Memory B cell (primary cell): ENCODE results near the gene KCNJ16.

Experiments used
- ATAC-seq: fragments of 150-1000 bp; cut with Tn5 transposase; 2 replicates; pipeline ENCODE4 v1.10.0; 2021; ENCODE audit warnings: low read depth, mild to moderate bottlenecking, moderate library complexity
- DNase-seq, 2 donors: peaks; one replicate each; pipeline ENCODE4 v3.0.0; 2022; ENCODE audit warnings: low spot score in 2 of 2
- H3K27ac Mint-ChIP-seq: one replicate; pipeline ENCODE4 v1.8.0; 2022; ENCODE audit warnings: mild to moderate bottlenecking, moderate library complexity, mixed read lengths
- H3K27me3 Mint-ChIP-seq: one replicate; pipeline ENCODE4 v1.8.0; 2022; ENCODE audit warnings: mixed read lengths
- H3K36me3 Mint-ChIP-seq: one replicate; pipeline ENCODE4 v1.8.0; 2022; ENCODE audit warnings: mild to moderate bottlenecking, mixed read lengths
- H3K4me1 Mint-ChIP-seq: one replicate; pipeline ENCODE4 v1.8.0; 2022; ENCODE audit warnings: mixed read lengths
- H3K4me3 Mint-ChIP-seq: one replicate; pipeline ENCODE4 v1.8.0; 2022; ENCODE audit warnings: mild to moderate bottlenecking, moderate library complexity, mixed read lengths
- H3K9me3 Mint-ChIP-seq: one replicate; pipeline ENCODE4 v1.8.0; 2022; ENCODE audit warnings: mixed read lengths

KCNJ16 gene

GRCh38 chr17:70098030-70098429 lies 23.0 kb downstream of the KCNJ16 start:
- no peaks in the 10 kb centered on the region for H3K36me3 Mint-ChIP-seq
- H3K4me3 Mint-ChIP-seq, result no peak overlapping the region
- no peaks in the 10 kb centered on the region for H3K9me3 Mint-ChIP-seq
- H3K27me3 Mint-ChIP-seq, result peaks cover 3% of the 10 kb centered on the region
- DNase-seq (no peak), ATAC-seq (no peak)
- H3K4me1 Mint-ChIP-seq, result no peaks in the 10 kb centered on the region
- no peak overlapping the region for H3K27ac Mint-ChIP-seq

- Mint-ChIP-seq H3K4me3 (no peak overlapping the region), H3K36me3 (no peaks in the 10 kb centered on the region), H3K4me1 (no peaks in the 10 kb centered on the region), H3K27ac (no peak overlapping the region), H3K27me3 (peaks cover 3% of the 10 kb centered on the region), H3K9me3 (no peaks in the 10 kb centered on the region)
- DNase-seq, result no peak
- ATAC-seq, result no peak
Observed at GRCh38 chr17:70099294-70099693, 24.3 kb downstream of the KCNJ16 start.

- no peak for DNase-seq
- Mint-ChIP-seq H3K27me3 (peaks cover 3% of the 10 kb centered on the region), H3K9me3 (no peaks in the 10 kb centered on the region), H3K4me1 (no peaks in the 10 kb centered on the region), H3K4me3 (no peak overlapping the region), H3K36me3 (no peaks in the 10 kb centered on the region), H3K27ac (no peak overlapping the region)
- ATAC-seq, result no peak
Observed at GRCh38 chr17:70099884-70100283, 24.9 kb downstream of the KCNJ16 start.

- Mint-ChIP-seq H3K4me1 (no peaks in the 10 kb centered on the region), H3K36me3 (no peaks in the 10 kb centered on the region), H3K27me3 (peaks cover 3% of the 10 kb centered on the region), H3K9me3 (no peaks in the 10 kb centered on the region), H3K27ac (no peak overlapping the region), H3K4me3 (no peak overlapping the region)
- ATAC-seq (no peak), DNase-seq (no peak)
Observed at GRCh38 chr17:70100983-70101382, 26.0 kb downstream of the KCNJ16 start.

GRCh38 chr17:70102531-70102930 lies 27.5 kb downstream of the KCNJ16 start:
- ATAC-seq, result no peak
- H3K27ac Mint-ChIP-seq, result no peak overlapping the region
- no peak for DNase-seq
- no peaks in the 10 kb centered on the region for H3K36me3 Mint-ChIP-seq
- H3K4me3 Mint-ChIP-seq, result no peak overlapping the region
- H3K9me3 Mint-ChIP-seq, result no peaks in the 10 kb centered on the region
- H3K27me3 Mint-ChIP-seq, result peaks cover 3% of the 10 kb centered on the region
- H3K4me1 Mint-ChIP-seq, result no peaks in the 10 kb centered on the region

- Mint-ChIP-seq H3K27me3 (peaks cover 4% of the 10 kb centered on the region), H3K27ac (no peak overlapping the region), H3K36me3 (no peaks in the 10 kb centered on the region), H3K4me1 (no peaks in the 10 kb centered on the region), H3K9me3 (no peaks in the 10 kb centered on the region), H3K4me3 (no peak overlapping the region)
- DNase-seq (no peak), ATAC-seq (no peak)
Observed at GRCh38 chr17:70104791-70105523, 29.9 kb downstream of the KCNJ16 start.

- no peak for ATAC-seq
Observed at GRCh38 chr17:70105641-70106040, 30.6 kb downstream of the KCNJ16 start.

GRCh38 chr17:70106551-70106950 lies 31.5 kb downstream of the KCNJ16 start:
- H3K27me3 Mint-ChIP-seq, result peaks cover 4% of the 10 kb centered on the region
- DNase-seq (no peak), ATAC-seq (no peak)
- no peaks in the 10 kb centered on the region for H3K36me3 Mint-ChIP-seq
- no peak overlapping the region for H3K4me3 Mint-ChIP-seq
- H3K4me1 Mint-ChIP-seq, result no peaks in the 10 kb centered on the region
- no peak overlapping the region for H3K27ac Mint-ChIP-seq
- no peaks in the 10 kb centered on the region for H3K9me3 Mint-ChIP-seq

More at GRCh38 chr17:70105641-70106040, 30.6 kb downstream of the KCNJ16 start:
- DNase-seq, result no peak
- Mint-ChIP-seq H3K36me3 (no peaks in the 10 kb centered on the region), H3K4me1 (no peaks in the 10 kb centered on the region), H3K27ac (no peak overlapping the region), H3K4me3 (no peak overlapping the region), H3K9me3 (no peaks in the 10 kb centered on the region), H3K27me3 (peaks cover 4% of the 10 kb centered on the region)

GRCh38 chr17:70107441-70107840 lies 32.4 kb downstream of the KCNJ16 start:
- no peak overlapping the region for H3K27ac Mint-ChIP-seq
- H3K9me3 Mint-ChIP-seq, result no peaks in the 10 kb centered on the region
- ATAC-seq (no peak), DNase-seq (no peak)
- H3K36me3 Mint-ChIP-seq, result no peaks in the 10 kb centered on the region
- peaks cover 4% of the 10 kb centered on the region for H3K27me3 Mint-ChIP-seq
- H3K4me1 Mint-ChIP-seq, result no peaks in the 10 kb centered on the region
- H3K4me3 Mint-ChIP-seq, result no peak overlapping the region

- Mint-ChIP-seq H3K27me3 (peaks cover 2% of the 10 kb centered on the region), H3K4me3 (no peak overlapping the region), H3K27ac (no peak overlapping the region), H3K4me1 (no peaks in the 10 kb centered on the region), H3K9me3 (no peaks in the 10 kb centered on the region), H3K36me3 (no peaks in the 10 kb centered on the region)
- DNase-seq (no peak), ATAC-seq (no peak)
Observed at GRCh38 chr17:70107904-70108565, 33.0 kb downstream of the KCNJ16 start.

GRCh38 chr17:70109497-70109896 lies 34.5 kb downstream of the KCNJ16 start:
- Mint-ChIP-seq H3K27ac (no peak overlapping the region), H3K36me3 (no peaks in the 10 kb centered on the region), H3K4me1 (no peaks in the 10 kb centered on the region), H3K4me3 (no peak overlapping the region), H3K9me3 (no peaks in the 10 kb centered on the region), H3K27me3 (peaks cover 2% of the 10 kb centered on the region)
- ATAC-seq, result no peak
- no peak for DNase-seq

- H3K27me3 Mint-ChIP-seq, result peaks cover 2% of the 10 kb centered on the region
- ATAC-seq (no peak), DNase-seq (no peak)
- H3K36me3 Mint-ChIP-seq, result no peaks in the 10 kb centered on the region
- H3K9me3 Mint-ChIP-seq, result no peaks in the 10 kb centered on the region
- no peak overlapping the region for H3K27ac Mint-ChIP-seq
- H3K4me3 Mint-ChIP-seq, result no peak overlapping the region
- H3K4me1 Mint-ChIP-seq, result no peaks in the 10 kb centered on the region
Observed at GRCh38 chr17:70110443-70110880, 35.4 kb downstream of the KCNJ16 start.

- Mint-ChIP-seq H3K4me3 (no peak overlapping the region), H3K9me3 (no peaks in the 10 kb centered on the region), H3K4me1 (no peaks in the 10 kb centered on the region), H3K27me3 (peaks cover 2% of the 10 kb centered on the region), H3K36me3 (no peaks in the 10 kb centered on the region), H3K27ac (no peak overlapping the region)
- DNase-seq (no peak), ATAC-seq (no peak)
Observed at GRCh38 chr17:70111201-70111600, 36.2 kb downstream of the KCNJ16 start.

GRCh38 chr17:70114405-70114804 lies 39.4 kb downstream of the KCNJ16 start:
- Mint-ChIP-seq H3K4me1 (no peaks in the 10 kb centered on the region), H3K9me3 (peaks cover 2% of the 10 kb centered on the region), H3K36me3 (no peaks in the 10 kb centered on the region), H3K4me3 (no peak overlapping the region), H3K27ac (no peak overlapping the region), H3K27me3 (peaks cover 7% of the 10 kb centered on the region)
- ATAC-seq, result no peak
- no peak for DNase-seq

- H3K4me3 Mint-ChIP-seq, result no peak overlapping the region
- H3K4me1 Mint-ChIP-seq, result no peaks in the 10 kb centered on the region
- peaks cover 5% of the 10 kb centered on the region for H3K27me3 Mint-ChIP-seq
- H3K9me3 Mint-ChIP-seq, result peaks cover 2% of the 10 kb centered on the region
- DNase-seq, result no peak
- ATAC-seq, result no peak
- H3K36me3 Mint-ChIP-seq, result no peaks in the 10 kb centered on the region
- no peak overlapping the region for H3K27ac Mint-ChIP-seq
Observed at GRCh38 chr17:70115126-70115525, 40.1 kb downstream of the KCNJ16 start.
